CD1c-positive myeloid dendritic cell (primary cell): Measurements from ENCODE around the gene MRPS27.
A peak's percentile ranks its signal among the peaks of the same experiment; 100 is the strongest.
"Not testable (repeated sequence)": the region's sequence is repeated elsewhere in the genome, so short reads cannot be mapped to it uniquely, and the experiment has no call there.

Source experiments
- DNase-seq: peaks from one replicate; pipeline ENCODE4 v3.0.0-alpha.2; 2016; ENCODE audit errors: extremely low spot score

The MRPS27 gene

GRCh38 chr5:72325566-72326305 is 5.7 kb upstream of the MRPS27 start:
- no peak for DNase-seq

- no peak for DNase-seq
Observed at GRCh38 chr5:72324189-72324825, 4.3 kb upstream of the MRPS27 start.

DNA sequence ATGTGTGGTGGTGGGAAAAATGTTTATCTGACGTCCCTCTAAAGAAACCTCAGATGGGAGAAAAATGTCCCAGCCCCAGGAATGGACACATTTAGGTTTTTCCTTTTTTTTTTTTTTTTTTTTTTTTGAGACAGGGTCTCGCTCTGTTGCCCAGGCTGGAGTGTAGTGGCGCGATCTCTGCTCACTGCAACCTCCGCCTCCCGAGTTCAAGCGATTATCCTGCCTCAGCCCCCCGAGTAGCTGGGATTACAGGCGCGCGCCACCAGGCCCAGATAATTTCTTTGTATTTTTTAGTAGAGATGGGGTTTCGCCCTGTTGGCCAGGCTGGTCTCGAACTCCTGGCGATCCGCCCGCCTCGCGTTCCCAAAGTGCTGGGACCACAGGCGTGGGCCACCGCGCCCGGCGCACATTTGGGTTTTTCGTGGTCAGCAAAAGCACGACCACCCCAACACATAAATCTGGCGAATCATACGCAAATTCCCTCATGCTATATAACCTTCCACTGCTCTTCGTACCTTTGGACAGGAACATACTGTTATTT is 535 bp downstream of the MRPS27 start:
- not testable (repeated sequence) for DNase-seq

- DNase-seq: no peak
Observed at GRCh38 chr5:72314571-72315172, 5.4 kb downstream of the MRPS27 start.

DNA sequence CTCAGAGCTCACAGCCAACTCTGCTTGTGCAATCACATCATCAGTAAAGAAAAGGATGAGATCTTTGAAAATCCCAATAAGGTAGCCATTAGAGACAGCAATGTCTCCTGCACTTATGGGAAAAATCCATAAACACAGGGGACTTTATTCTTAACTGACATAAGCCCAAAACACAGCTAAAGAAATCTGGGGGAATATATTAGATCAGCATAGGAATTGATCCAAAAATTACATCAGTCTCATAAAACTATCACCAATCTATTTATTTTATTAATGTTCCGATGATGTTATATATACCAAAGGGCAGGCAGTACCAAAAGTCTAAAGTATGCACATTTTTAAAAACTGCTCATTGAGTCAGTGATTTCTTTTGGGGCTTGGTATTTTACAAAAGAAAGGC is 6.9 kb downstream of the MRPS27 start:
- no peak for DNase-seq

GRCh38 chr5:72308853-72309191 is 11.2 kb downstream of the MRPS27 start:
- no peak for DNase-seq

DNA sequence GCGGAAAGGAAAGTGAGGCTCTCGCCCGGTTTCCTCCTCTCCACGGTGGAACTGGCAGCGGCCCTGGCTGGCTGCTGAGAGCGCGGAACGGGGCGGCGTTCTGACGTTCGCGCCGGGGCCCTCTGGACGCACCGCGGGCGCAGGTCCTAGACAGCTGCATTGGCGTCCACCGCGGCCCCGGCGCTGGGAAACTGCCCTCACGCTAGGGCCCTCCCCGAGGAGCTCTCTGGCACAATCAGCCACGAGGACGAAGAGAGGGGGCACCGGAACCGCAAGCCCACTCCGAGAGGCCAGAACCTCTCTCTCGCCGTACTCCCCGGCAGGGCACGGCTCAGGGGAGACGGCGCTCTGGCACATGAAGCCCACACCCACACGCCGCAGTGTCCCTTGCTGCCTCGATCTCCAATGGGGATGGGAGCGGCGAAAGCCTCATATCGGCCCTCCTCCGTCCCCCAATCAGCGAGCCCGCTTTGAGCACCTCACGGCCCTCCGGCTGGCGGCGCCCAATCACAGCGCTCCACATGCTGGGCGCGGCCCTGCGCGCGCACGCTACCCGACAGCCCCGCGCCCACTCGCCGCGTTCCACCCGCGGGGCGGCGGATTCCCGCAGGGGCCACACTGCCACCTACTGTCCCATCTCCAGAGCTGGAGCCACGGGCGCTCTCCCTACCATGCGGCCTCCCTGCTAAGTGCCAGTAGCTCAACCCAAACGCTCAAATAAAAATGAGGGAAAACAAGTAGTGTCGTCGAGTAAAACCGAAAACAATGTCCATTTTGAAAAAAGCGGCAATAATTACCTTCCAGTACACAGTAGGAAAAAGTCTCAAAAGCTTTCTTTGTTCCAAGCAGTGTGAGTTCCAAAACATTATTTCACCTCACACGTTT is 11.8 kb downstream of the MRPS27 start:
- peak; percentile 99 for DNase-seq

GRCh38 chr5:72307573-72307967 is 12.5 kb downstream of the MRPS27 start:
- DNase-seq: no peak

- peak; percentile 29 for DNase-seq
Observed at GRCh38 chr5:72305194-72306142, 14.6 kb downstream of the MRPS27 start.

GRCh38 chr5:72302171-72302570 is 17.9 kb downstream of the MRPS27 start:
- DNase-seq: no peak

- no peak for DNase-seq
Observed at GRCh38 chr5:72301557-72301956, 18.5 kb downstream of the MRPS27 start.

DNA sequence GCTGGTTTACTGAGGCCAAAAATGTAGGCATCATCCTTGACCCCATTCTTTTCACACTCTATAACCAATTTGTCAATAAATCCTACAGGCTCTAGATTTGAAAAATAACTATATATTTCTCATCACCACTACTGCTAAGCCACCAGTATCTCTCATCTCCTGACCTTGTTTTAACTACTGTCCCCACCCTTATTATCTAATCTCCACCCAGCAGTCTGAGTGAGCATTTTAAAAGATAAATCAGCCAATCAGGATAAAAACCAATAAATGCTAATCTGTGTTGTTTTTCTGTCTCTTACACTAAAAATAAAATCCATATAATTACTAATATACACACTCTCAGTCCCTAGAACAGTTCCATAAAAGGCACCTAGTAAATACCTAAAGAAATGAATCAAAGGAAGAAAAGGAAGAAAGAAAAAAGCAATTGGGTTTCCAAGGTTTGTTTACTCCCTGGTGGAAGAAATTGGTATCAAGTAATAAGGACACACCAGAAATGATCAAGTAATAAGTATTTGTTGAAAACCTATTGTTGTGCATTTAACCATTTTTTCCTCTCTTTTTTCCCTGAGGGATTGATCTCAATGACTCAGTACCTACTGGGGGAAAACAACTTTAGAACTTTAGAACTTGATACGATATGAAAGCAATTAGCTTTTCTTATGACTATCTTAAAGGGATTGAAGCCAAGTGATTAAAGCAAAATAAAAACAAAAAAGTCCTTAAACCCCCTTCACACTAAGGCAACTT is 19.3 kb downstream of the MRPS27 start:
- no peak for DNase-seq

DNA sequence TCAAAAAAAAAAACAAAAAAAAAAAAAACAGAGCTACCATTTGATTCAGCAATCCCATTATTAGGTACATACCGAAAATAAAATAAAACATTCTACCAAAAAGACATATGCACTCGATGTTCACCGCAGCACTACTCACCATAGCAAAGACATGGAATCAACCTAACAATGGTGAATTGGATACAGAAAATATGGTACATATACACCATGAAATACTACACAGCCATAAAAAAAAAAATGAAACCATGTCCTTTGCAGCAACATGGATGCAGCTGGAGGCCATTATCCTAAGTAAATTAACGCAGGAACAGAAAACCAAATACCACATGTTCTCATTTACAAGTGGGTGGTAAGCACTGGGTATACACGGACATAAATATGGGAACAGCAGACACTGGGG is 21.3 kb downstream of the MRPS27 start:
- DNase-seq: no peak

DNA sequence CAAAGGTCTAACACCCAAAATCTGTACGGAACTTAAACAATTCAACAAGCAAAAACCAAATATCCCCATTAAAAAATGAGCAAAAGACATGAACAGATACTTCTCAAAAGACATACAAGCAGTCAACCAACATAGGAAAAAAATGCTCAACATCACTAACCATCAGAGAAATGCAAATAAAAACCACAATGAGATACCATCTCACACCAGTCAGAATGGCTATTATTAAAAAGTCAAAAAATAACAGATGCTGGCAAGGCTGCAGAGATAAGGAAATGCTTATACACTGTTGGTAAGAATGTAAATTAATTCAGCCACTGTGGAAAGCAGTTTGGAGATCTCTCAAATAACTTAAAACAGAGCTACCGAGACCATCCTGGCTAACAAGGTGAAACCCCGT is 21.9 kb downstream of the MRPS27 start:
- not testable (repeated sequence) for DNase-seq

- DNase-seq: no peak
Observed at GRCh38 chr5:72296256-72296655, 23.8 kb downstream of the MRPS27 start.

- DNase-seq: no peak
Observed at GRCh38 chr5:72295539-72295938, 24.5 kb downstream of the MRPS27 start.

- DNase-seq: no peak
Observed at GRCh38 chr5:72294473-72294872, 25.6 kb downstream of the MRPS27 start.

- no peak for DNase-seq
Observed at GRCh38 chr5:72293495-72294055, 26.5 kb downstream of the MRPS27 start.

DNA sequence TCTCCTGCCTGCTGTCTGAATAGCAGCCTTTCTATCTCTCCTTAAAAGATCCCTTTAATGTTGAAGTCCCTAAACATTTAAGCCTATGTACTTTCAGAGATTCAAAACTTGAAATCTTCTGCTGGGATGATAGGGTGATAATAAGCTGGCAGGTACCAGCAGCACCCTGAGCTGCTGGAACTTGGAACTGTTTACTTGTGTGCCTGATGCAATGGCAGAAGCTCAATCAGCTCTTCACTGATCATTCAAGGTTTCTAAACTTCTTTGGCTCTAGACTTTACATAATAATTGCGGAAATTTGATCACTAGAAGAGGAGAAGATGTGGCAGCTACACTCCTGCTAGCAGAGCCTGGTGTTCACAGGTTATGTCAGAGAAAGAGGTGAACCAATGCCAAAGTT is 27.6 kb downstream of the MRPS27 start:
- no peak for DNase-seq

- no peak for DNase-seq
Observed at GRCh38 chr5:72291601-72292000, 28.4 kb downstream of the MRPS27 start.
